A549 (cell line): Measurements from ENCODE around the gene SHC3. TPM values are rescaled to one million over a fixed set of nuclear protein-coding genes. Genes with fewer than 3 reads are reported as not detected.
A peak's percentile ranks its signal among the peaks of the same experiment; 100 is the strongest.

ENCODE experiments used
- ATAC-seq, 2 experiments: fragments of 200-7000 bp in 1 of 2; fragments of >200 bp in 1 of 2; cut with Nextera tagmentation in 1 of 2; cut with Tn5 transposase in 1 of 2; 3 replicates each; pipeline versions ENCODE4 v1.8.0 to v1.9.1; 2018 to 2020; ENCODE audit warnings: mild to moderate bottlenecking in 1 of 2, moderate library complexity in 1 of 2
- CTCF ChIA-PET: fragments of 300-600 bp; sonication (Branson Sonifier 250); formaldehyde crosslinking; extraction: SDS; loops from one replicate; lab custom pipeline; 2021; ENCODE audit warnings: antibody characterized with exemption, inconsistent platforms; lab: Yijun Ruan, JAX
- POLR2A ChIA-PET: fragments of 350-600 bp; formaldehyde crosslinking; extraction: SDS; loops from one replicate; lab custom pipeline; 2021; ENCODE audit warnings: antibody characterized with exemption, inconsistent platforms; lab: Yijun Ruan, JAX
- DNase-seq, 2 experiments: peaks; one replicate each; pipeline versions ENCODE4 v3.0.0 to v3.0.0-alpha.2; 2011 to 2016; ENCODE audit warnings: low read depth in 1 of 2, low spot score in 1 of 2
- FAIRE-seq: peaks from 2 replicates; lab custom pipeline; 2011; peaks lifted over from hg19 to GRCh38; lab: Jason Lieb, UNC
- H3K27ac ChIP-seq, 2 experiments: fragments of >200 bp; sonication (Bioruptor Twin); formaldehyde crosslinking; 3 replicates each; pipeline ENCODE4 v1.5.1; 2016 to 2017
- H3K4me1 ChIP-seq: fragments of >200 bp; sonication (Bioruptor Twin); formaldehyde crosslinking; 3 replicates; pipeline ENCODE4 v1.6.1; 2016
- H3K4me2 ChIP-seq: fragments of >200 bp; sonication (Bioruptor Twin); formaldehyde crosslinking; 3 replicates; pipeline ENCODE4 v1.6.1; 2016
- H3K4me3 ChIP-seq: fragments of >200 bp; sonication (Bioruptor Twin); formaldehyde crosslinking; 3 replicates; pipeline ENCODE4 v1.5.1; 2016
- H3K9me3 ChIP-seq: fragments of >200 bp; sonication (Bioruptor Twin); formaldehyde crosslinking; 3 replicates; pipeline ENCODE4 v1.6.1; 2016
- BHLHE40 ChIP-seq: IDR thresholded peaks from 2 replicates; pipeline ENCODE4 v1.6.1; 2012; ENCODE audit warnings: low read depth, low read length, inconsistent platforms
- CEBPB ChIP-seq, 2 experiments: fragments of >200 bp in 1 of 2; sonication (Bioruptor Twin) in 1 of 2; formaldehyde crosslinking in 1 of 2; IDR thresholded peaks; 2 replicates each; pipeline ENCODE4 v1.6.1; 2012 to 2016
- CHD4 ChIP-seq: fragments of 200-600 bp; sonication (generic); IDR thresholded peaks from 2 replicates; pipeline ENCODE4 v1.6.1; 2016; ENCODE audit warnings: antibody characterized with exemption, mild to moderate bottlenecking, borderline replicate concordance
- EP300 ChIP-seq, 2 experiments: fragments of >200 bp; sonication (Bioruptor Twin); formaldehyde crosslinking; IDR thresholded peaks; 2 replicates in 1 of 2; 3 replicates in 1 of 2; pipeline ENCODE4 v1.6.1; 2016 to 2017
- FOSL2 ChIP-seq, 2 experiments: fragments of 450-650 bp in 1 of 2; fragments of >200 bp in 1 of 2; sonication (Bioruptor Twin) in 1 of 2; formaldehyde crosslinking; IDR thresholded peaks; 2 replicates each; pipeline versions ENCODE4 v1.5.0 to v1.6.1; 2016 to 2020; ENCODE audit warnings: mild to moderate bottlenecking in 1 of 2, moderate library complexity in 1 of 2
- FOXS1 ChIP-seq: fragments of 250-450 bp; sonication (Bioruptor Pico); IDR thresholded peaks from 2 replicates; pipeline ENCODE4 v1.5.0; 2020; ENCODE audit warnings: mild to moderate bottlenecking, moderate library complexity
- GATA3 ChIP-seq: IDR thresholded peaks from 2 replicates; pipeline ENCODE4 v1.6.1; 2012; ENCODE audit warnings: borderline replicate concordance
- HEYL ChIP-seq: fragments of 250-450 bp; sonication (Bioruptor Pico); IDR thresholded peaks from 2 replicates; pipeline ENCODE4 v1.8.0; 2021; ENCODE audit warnings: mild to moderate bottlenecking, moderate library complexity
- HOXB13 ChIP-seq: fragments of 250-450 bp; sonication (Bioruptor Pico); IDR thresholded peaks from 2 replicates; pipeline ENCODE4 v1.5.0; 2020; ENCODE audit warnings: low read depth, mild to moderate bottlenecking, moderate library complexity
- HOXB5 ChIP-seq: fragments of 250-450 bp; sonication (Bioruptor Pico); IDR thresholded peaks from 2 replicates; pipeline ENCODE4 v1.5.0; 2020; ENCODE audit warnings: mild to moderate bottlenecking, moderate library complexity
- JUN ChIP-seq, 2 experiments: fragments of >200 bp; sonication (Bioruptor Twin); formaldehyde crosslinking; IDR thresholded peaks; 2 replicates in 1 of 2; 3 replicates in 1 of 2; pipeline ENCODE4 v1.6.1; 2016 to 2017
- JUNB ChIP-seq: fragments of >200 bp; sonication (Bioruptor Twin); formaldehyde crosslinking; IDR thresholded peaks from 2 replicates; pipeline ENCODE4 v1.6.1; 2016
- KDM1A ChIP-seq: fragments of 200-600 bp; sonication (generic); IDR thresholded peaks from 2 replicates; pipeline ENCODE4 v1.6.1; 2016; ENCODE audit warnings: low read depth, mild to moderate bottlenecking
- NR3C1 ChIP-seq: fragments of >200 bp; sonication (Bioruptor Twin); formaldehyde crosslinking; IDR thresholded peaks from 3 replicates; pipeline ENCODE4 v1.6.1; 2017
- POLR2A ChIP-seq: IDR thresholded peaks from 2 replicates; pipeline ENCODE4 v1.6.1; 2012; ENCODE audit warnings: mild to moderate bottlenecking, low read length
- SMC3 ChIP-seq: fragments of >200 bp; sonication (Bioruptor Twin); formaldehyde crosslinking; IDR thresholded peaks from 3 replicates; pipeline ENCODE4 v1.6.1; 2018; ENCODE audit warnings: inconsistent platforms
- TFCP2L1 ChIP-seq: fragments of 250-450 bp; sonication (Bioruptor Pico); IDR thresholded peaks from 2 replicates; pipeline ENCODE4 v1.5.0; 2021; ENCODE audit warnings: mild to moderate bottlenecking
- TP53 ChIP-seq: fragments of 250-450 bp; sonication (Bioruptor Pico); IDR thresholded peaks from 2 replicates; pipeline ENCODE4 v1.5.0; 2021; ENCODE audit warnings: mild to moderate bottlenecking, moderate library complexity
- ZFP36 ChIP-seq: fragments of 450-650 bp; IDR thresholded peaks from 2 replicates; pipeline ENCODE4 v1.6.1; 2014; ENCODE audit warnings: borderline replicate concordance; ENCODE audit not compliant: partially characterized antibody
- ZSCAN20 ChIP-seq: fragments of 250-450 bp; sonication (Bioruptor Pico); IDR thresholded peaks from 2 replicates; pipeline ENCODE4 v1.8.0; 2022; ENCODE audit warnings: mild to moderate bottlenecking, moderate library complexity
- WGBS: methylation state at CpG from one replicate; pipeline ENCODE4 v1.1.6; 2017; ENCODE audit errors: missing lambda C conversion rate; 5-methylcytosine and 5-hydroxymethylcytosine counted together
- polyA plus RNA-seq, 4 experiments: library from polyadenylated mRNA; depleted of rRNA in 3 of 4; stranded (reverse); fragments of >200 nt; fragmentation: RNase III in 1 of 4; extraction: RNeasy Plus Mini Kit Qiagen cat#74134 plus additional on column Dnase treatment in 1 of 4; gene quantifications; 2 replicates in 3 of 4; 3 replicates in 1 of 4; pipeline ENCODE4 v1.2.3, GENCODE V29; 2011 to 2017
- TF ChIP-seq, protein P1 (sequence below): fragments of >200 bp; sonication (Bioruptor Twin); formaldehyde crosslinking; IDR thresholded peaks from 2 replicates; pipeline ENCODE4 v1.6.1; 2016
- TF ChIP-seq, protein P2 (sequence below): fragments of 250-450 bp; sonication (Bioruptor Pico); IDR thresholded peaks from 2 replicates; pipeline ENCODE4 v1.5.0; 2021; ENCODE audit warnings: mild to moderate bottlenecking, moderate library complexity, borderline replicate concordance

SHC3 gene
- polyA plus RNA-seq, 2 of the 4 experiments (the other 2 are of a cell fraction), result 0.09 to 0.88 TPM

DNA sequence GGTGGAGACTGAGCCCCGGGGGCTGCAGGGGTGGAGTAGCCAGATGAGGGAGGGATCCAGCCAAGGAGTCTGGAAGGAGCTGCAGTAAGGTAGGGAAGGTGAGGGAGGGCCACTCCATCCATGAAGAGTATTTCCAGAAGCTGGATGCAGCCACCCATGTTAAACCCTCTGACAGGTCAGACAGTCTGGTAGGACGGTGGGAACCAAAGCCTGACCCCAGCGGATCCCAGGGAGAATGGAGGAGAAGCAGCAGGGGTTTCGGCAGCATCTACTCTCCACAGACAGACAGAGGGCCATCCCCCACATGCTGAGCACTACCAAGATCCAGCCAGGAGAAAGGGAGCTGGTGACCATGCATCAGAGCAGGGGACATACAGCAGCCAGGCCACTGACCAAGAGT, 209.8 kb downstream of the SHC3 start:
- DNase-seq (no peak), ATAC-seq (0 out of 6 replicates have a peak, but pooled peaks of 1 of the 2 experiments have one; percentile 16), FAIRE-seq (no peak)
- Histone ChIP-seq H3K9me3 (no peaks in the 10 kb centered on the region), H3K4me1 (no peaks in the 10 kb centered on the region), H3K4me2 (no peak overlapping the region), H3K27ac (no peak overlapping the region), H3K4me3 (no peak overlapping the region)
- 70% methylated on average over 4 of the region's 4 CpGs for WGBS
- TF ChIP-seq HOXB13 (CRISPR knock-in tag), result no peak
- TF ChIP-seq HOXB5, result no peak
- TF ChIP-seq FOSL2 (IDR thresholded peaks at IDR 0.05), result no peak
- TF ChIP-seq FOSL2 (CRISPR knock-in tag; IDR thresholded peaks at IDR 0.05), result no peak
- TF ChIP-seq EP300 (IDR thresholded peaks at IDR 0.05), result no peak
- ChIA-PET POLR2A (no interaction called here), CTCF (interaction anchor here (1.1 kb wide), 1 partner anchor 22 kb away, joined by 3 read pairs; no protein-coding TSS in a partner anchor)

DNA sequence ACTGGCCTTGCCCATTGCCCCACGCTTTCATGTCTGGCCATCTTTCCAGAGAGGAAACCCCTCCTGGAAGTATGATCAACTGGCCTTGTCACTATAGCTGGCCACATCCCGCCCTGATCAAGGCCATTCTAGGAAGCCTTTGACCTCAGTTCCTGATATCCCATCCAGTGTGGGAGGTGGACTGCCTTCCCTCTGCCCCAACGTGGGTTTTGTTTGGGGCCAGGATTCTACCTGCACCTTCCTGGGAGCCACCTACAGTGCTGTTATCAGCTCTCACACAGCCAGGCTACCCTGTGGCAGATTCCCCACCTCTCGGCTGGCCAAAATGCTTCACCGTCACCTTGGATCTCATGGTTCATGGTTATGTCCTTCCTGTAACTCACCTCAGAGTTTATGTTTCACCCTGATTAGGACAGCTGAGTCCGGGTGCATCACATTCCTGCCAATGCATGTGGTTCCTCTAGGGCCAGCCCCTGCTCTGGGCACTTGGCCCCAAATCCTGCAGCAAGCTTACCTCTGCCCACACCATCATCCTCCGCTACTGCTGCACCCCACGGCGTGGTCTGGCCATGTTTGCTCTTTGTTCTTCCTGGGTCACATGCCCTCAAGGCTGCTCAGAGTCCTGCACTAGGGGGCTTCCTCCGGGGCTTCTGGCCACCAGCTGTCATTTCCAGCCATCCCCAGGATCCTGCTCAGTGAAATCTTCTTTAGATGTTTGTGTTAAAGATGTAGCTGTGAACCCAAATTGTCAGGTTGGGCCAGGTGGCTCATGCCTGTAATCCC, 211.5 kb downstream of the SHC3 start:
- CTCF ChIA-PET, result no interaction called here

DNA sequence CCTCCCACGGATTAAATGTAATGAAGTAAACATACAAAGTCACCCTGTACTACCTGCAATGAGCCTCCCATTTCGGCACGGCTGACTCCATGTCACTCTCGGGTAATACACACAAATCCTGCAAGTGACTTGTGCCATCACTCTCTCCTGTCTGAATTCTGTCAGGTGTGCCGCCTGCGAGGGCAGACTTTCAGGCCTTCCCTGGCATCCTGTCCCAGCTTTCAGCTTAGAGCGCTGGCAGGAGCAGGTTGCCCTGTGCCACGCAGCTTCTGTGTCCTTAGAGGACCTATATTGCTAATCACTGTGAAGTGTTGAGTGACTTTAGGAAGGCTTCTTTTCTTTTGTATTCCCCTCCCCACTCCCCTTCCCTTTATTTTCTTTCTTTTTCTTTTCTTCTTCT, 213.1 kb downstream of the SHC3 start:
- DNase-seq (no peak), FAIRE-seq (no peak), ATAC-seq (no peak)
- Histone ChIP-seq H3K4me3 (no peak overlapping the region), H3K27ac (no peak overlapping the region), H3K4me1 (no peaks in the 10 kb centered on the region), H3K9me3 (no peaks in the 10 kb centered on the region), H3K4me2 (no peak overlapping the region)
- TF ChIP-seq, protein P1, sequence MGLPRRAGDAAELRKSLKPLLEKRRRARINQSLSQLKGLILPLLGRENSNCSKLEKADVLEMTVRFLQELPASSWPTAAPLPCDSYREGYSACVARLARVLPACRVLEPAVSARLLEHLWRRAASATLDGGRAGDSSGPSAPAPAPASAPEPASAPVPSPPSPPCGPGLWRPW, result no peak
- WGBS, result 88% methylated on average over 8 of the region's 8 CpGs
- ChIA-PET POLR2A (no interaction called here), CTCF (interaction anchor here (0.7 to 1.5 kb wide), 2 partner anchors 12 to 53 kb away, joined by 4 to 7 read pairs; no protein-coding TSS in a partner anchor)

More for the DNA sequence above, 211.5 kb downstream of the SHC3 start:
- Histone ChIP-seq H3K9me3 (no peaks in the 10 kb centered on the region), H3K4me2 (no peak overlapping the region), H3K4me1 (no peaks in the 10 kb centered on the region), H3K4me3 (no peak overlapping the region), H3K27ac (no peak overlapping the region)
- FAIRE-seq (no peak), DNase-seq (no peak), ATAC-seq (no peak)
- POLR2A ChIA-PET, result no interaction called here
- TF ChIP-seq ZFP36 (no peak), BHLHE40 (no peak), ZSCAN20 (CRISPR knock-in tag) (no peak), SMC3 (no peak), TFCP2L1 (no peak), NR3C1 (no peak), CHD4 (no peak), FOSL2 (IDR thresholded peaks at IDR 0.05) (no peak), FOSL2 (CRISPR knock-in tag; IDR thresholded peaks at IDR 0.05) (no peak), POLR2A (no peak), HEYL (CRISPR knock-in tag) (no peak), TP53 (CRISPR knock-in tag) (no peak), CEBPB (IDR thresholded peaks at IDR 0.05) (no peak), FOXS1 (CRISPR knock-in tag) (no peak), KDM1A (no peak), HOXB13 (CRISPR knock-in tag) (no peak), GATA3 (no peak), JUN (IDR thresholded peaks at IDR 0.05) (no peak), JUNB (no peak)
- TF ChIP-seq, protein P1, result no peak
- TF ChIP-seq, protein P2, sequence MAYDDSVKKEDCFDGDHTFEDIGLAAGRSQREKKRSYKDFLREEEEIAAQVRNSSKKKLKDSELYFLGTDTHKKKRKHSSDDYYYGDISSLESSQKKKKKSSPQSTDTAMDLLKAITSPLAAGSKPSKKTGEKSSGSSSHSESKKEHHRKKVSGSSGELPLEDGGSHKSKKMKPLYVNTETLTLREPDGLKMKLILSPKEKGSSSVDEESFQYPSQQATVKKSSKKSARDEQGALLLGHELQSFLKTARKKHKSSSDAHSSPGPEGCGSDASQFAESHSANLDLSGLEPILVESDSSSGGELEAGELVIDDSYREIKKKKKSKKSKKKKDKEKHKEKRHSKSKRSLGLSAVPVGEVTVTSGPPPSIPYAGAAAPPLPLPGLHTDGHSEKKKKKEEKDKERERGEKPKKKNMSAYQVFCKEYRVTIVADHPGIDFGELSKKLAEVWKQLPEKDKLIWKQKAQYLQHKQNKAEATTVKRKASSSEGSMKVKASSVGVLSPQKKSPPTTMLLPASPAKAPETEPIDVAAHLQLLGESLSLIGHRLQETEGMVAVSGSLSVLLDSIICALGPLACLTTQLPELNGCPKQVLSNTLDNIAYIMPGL (CRISPR knock-in tag), result no peak
- 75% methylated on average over 10 of the region's 10 CpGs for WGBS
